Pancreas (tissue), 10 donors: Measurements from ENCODE around the gene SPDYE6. TPM values are rescaled to one million over a fixed set of nuclear protein-coding genes. Genes with fewer than 3 reads are reported as not detected.
A peak's percentile ranks its signal among the peaks of the same experiment; 100 is the strongest.

Source experiments
- ATAC-seq, 4 donors: fragments of 200-7000 bp; cut with Tn5 transposase; one replicate each; pipeline versions ENCODE4 v1.8.0 to v1.9.1; 2020; ENCODE audit warnings: mild to moderate bottlenecking in 4 of 4, moderate library complexity in 4 of 4
- DNase-seq, 6 donors: peaks; one replicate each; pipeline ENCODE4 v3.0.0-alpha.2; 2020
- FAIRE-seq: peaks from 2 replicates; lab custom pipeline; 2012; peaks lifted over from hg19 to GRCh38; lab: Jason Lieb, UNC
- H3K27ac ChIP-seq, 4 donors: fragments of 200-600 bp; sonication (generic); 1 replicate in 3 of 4; 2 replicates in 1 of 4; pipeline versions ENCODE4 v1.5.0 to v1.8.0; 2020
- H3K27me3 ChIP-seq, 4 donors: fragments of 200-600 bp; one replicate each; pipeline ENCODE4 v1.8.0; 2021
- H3K36me3 ChIP-seq, 3 donors: fragments of 200-600 bp; sonication (generic) in 1 of 3; one replicate each; pipeline versions ENCODE4 v1.5.0 to v1.8.0; 2020 to 2021
- H3K4me1 ChIP-seq, 3 donors: fragments of 200-600 bp; one replicate each; pipeline ENCODE4 v1.8.0; 2021
- H3K4me3 ChIP-seq, 4 donors: fragments of 200-600 bp; sonication (generic) in 2 of 4; one replicate each; pipeline versions ENCODE4 v1.5.0 to v1.8.0; 2020 to 2021
- H3K9me3 ChIP-seq, 4 donors: fragments of 200-600 bp; one replicate each; pipeline ENCODE4 v1.8.0; 2021
- WGBS, 2 donors: extraction: QIAGEN DNeasy Blood & Tissue Kit; methylation state at CpG; one replicate each; pipeline ENCODE4 v1.1.7; 2013; 5-methylcytosine and 5-hydroxymethylcytosine counted together
- intact Hi-C, 3 donors: fragments of 100-400 bp; cut with DNase I; formaldehyde crosslinking; loops; one replicate each; pipeline versions ENCODE4 v1.11.1 to v1.14.2; 2022
- microRNA-seq, 2 donors: library from miRNA; unstranded; fragments of <30 nt; microRNA quantifications; one replicate each; pipeline versions ENCODE4 to v1.1.0, GENCODE V29; 2019 to 2020
- polyA plus RNA-seq, 2 donors: library from polyadenylated mRNA; stranded (reverse); fragments of 200-250 nt; gene quantifications; one replicate each; pipeline ENCODE4 v1.2.3, GENCODE V29; 2013
- total RNA-seq, 6 donors: library from RNA; stranded (reverse); fragmentation: NEBNext Ultra II Directional in 4 of 6; extraction: Animal tissue kit (Norgen Biotek cat#: 25700) in 4 of 6; gene quantifications; one replicate each; pipeline versions ENCODE4 v1.2.1 to v1.2.4, GENCODE V29; 2021 to 2023
- TF ChIP-seq, protein P1 (sequence below), 4 donors: fragments of 200-600 bp; sonication (generic) in 3 of 4; IDR thresholded peaks; one replicate each; pipeline versions ENCODE4 v1.5.0 to v1.8.0; 2021; ENCODE audit warnings: antibody characterized with exemption in 4 of 4
- donor health status: healthy with polysubstance abuse.
- donor health status: DM: no; HTN: no; CAD: no; lungs with moderate emphysema.
- donor health status: DM: no; HTN: no; CAD: no.
- donor health status: control.
- donor health status: control.
- donor health status: Bipolar disorder and iron deficiency.
- donor health status: DM: yes; HTN: yes; CAD: no.
- donor health status: DM: no; HTN: no; CAD: no.
- donor health status: DM: no; HTN: no; CAD: no.
- donor health status: DM: yes; HTN: yes; CAD: no.

Gene SPDYE6
- total and polyA plus RNA-seq, 8 donors: not detected

- TF ChIP-seq, protein P1, sequence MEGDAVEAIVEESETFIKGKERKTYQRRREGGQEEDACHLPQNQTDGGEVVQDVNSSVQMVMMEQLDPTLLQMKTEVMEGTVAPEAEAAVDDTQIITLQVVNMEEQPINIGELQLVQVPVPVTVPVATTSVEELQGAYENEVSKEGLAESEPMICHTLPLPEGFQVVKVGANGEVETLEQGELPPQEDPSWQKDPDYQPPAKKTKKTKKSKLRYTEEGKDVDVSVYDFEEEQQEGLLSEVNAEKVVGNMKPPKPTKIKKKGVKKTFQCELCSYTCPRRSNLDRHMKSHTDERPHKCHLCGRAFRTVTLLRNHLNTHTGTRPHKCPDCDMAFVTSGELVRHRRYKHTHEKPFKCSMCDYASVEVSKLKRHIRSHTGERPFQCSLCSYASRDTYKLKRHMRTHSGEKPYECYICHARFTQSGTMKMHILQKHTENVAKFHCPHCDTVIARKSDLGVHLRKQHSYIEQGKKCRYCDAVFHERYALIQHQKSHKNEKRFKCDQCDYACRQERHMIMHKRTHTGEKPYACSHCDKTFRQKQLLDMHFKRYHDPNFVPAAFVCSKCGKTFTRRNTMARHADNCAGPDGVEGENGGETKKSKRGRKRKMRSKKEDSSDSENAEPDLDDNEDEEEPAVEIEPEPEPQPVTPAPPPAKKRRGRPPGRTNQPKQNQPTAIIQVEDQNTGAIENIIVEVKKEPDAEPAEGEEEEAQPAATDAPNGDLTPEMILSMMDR (IDR thresholded peaks at IDR 0.05): no peak
- Histone ChIP-seq H3K27me3 (no peaks in the 10 kb centered on the region), H3K4me1 (no peaks in the 10 kb centered on the region), H3K9me3 (no peaks in the 10 kb centered on the region), H3K27ac (no peak overlapping the region), H3K4me3 (no peak overlapping the region), H3K36me3 (no peaks in the 10 kb centered on the region)
- intact Hi-C loops: no loop called here
- ATAC-seq: no peak
- no peak for FAIRE-seq
- peak in 1 of 6 donors; percentile 8 for DNase-seq
- 91 to 95% methylated on average over 10 of the region's 10 CpGs for WGBS, 2 donors
Observed at GRCh38 chr7:102297487-102298218, 58.6 kb downstream of the SPDYE6 start.

GRCh38 chr7:102296514-102296913 is 59.7 kb downstream of the SPDYE6 start:
- TF ChIP-seq, protein P1 (IDR thresholded peaks at IDR 0.05): no peak
- H3K9me3 ChIP-seq: no peaks in the 10 kb centered on the region
- FAIRE-seq: no peak
- 85 to 90% methylated on average over 7 of the region's 7 CpGs for WGBS, 2 donors
- no peak overlapping the region for H3K27ac ChIP-seq
- intact Hi-C loops: no loop called here
- no peak overlapping the region for H3K4me3 ChIP-seq
- no peaks in the 10 kb centered on the region for H3K27me3 ChIP-seq
- no peaks in the 10 kb centered on the region for H3K4me1 ChIP-seq
- no peak for ATAC-seq
- peak in 1 of 6 donors; percentile 13 for DNase-seq
- no peaks in the 10 kb centered on the region for H3K36me3 ChIP-seq

DNA sequence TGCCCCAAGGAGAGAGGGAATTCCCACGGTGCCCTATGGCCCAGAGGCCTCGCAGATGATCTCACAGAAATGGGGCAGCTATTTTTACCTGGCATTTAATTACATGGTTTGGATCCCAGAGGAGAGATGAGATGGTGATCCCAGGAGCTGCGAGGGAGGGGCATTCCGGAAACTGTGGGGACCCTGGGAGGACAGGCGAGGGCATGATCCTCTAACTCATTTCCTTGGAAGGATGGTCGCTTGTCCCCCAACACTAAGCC is 60.1 kb downstream of the SPDYE6 start:
- DNase-seq (peak in 1 of 6 donors; percentile 19), ATAC-seq (no peak), FAIRE-seq (no peak)
- TF ChIP-seq, protein P1 (IDR thresholded peaks at IDR 0.05): no peak
- Histone ChIP-seq H3K36me3 (no peaks in the 10 kb centered on the region), H3K27ac (no peak overlapping the region), H3K9me3 (no peaks in the 10 kb centered on the region), H3K4me1 (no peaks in the 10 kb centered on the region), H3K4me3 (no peak overlapping the region), H3K27me3 (no peaks in the 10 kb centered on the region)
- WGBS, 2 donors: 72 to 79% methylated on average over 6 of the region's 6 CpGs
- intact Hi-C loops: no loop called here

Small RNA genes within 50 kb of the gene (microRNA-seq; reads per million reads assigned to microRNA genes)
- 0 reads per million in 2 donors for gene MIR548O

Other genes with a start within 250 kb of the SPDYE6 start
- gene SH2B2, start 69.6 kb downstream of the SPDYE6 start, total RNA-seq: 1 to 10 TPM; 1.3 to 5.1 (median 2.0) TPM
- gene SH2B2, start 69.6 kb downstream of the SPDYE6 start, polyA plus RNA-seq: 1 to 10 TPM; 2.1 to 4.4 TPM
- 10 to 100 TPM in 4 of 6 donors, 1 to 10 TPM in 2; 9.1 to 13.8 (median 10.8) TPM for gene PRKRIP1, start 39.9 kb upstream of the SPDYE6 start, total RNA-seq
- 10 to 100 TPM; 34.3 to 40.1 TPM for gene PRKRIP1, start 39.9 kb upstream of the SPDYE6 start, polyA plus RNA-seq
- 10 to 100 TPM in 2 of 6 donors, 1 to 10 TPM in 4; 4.8 to 13.5 (median 7.1) TPM for gene ORAI2, start 77.1 kb upstream of the SPDYE6 start, total RNA-seq
- gene ORAI2, start 77.1 kb upstream of the SPDYE6 start, polyA plus RNA-seq: 1 to 10 TPM; 4.1 to 8.6 TPM
- gene ALKBH4, start 108.4 kb upstream of the SPDYE6 start, total RNA-seq: 1 to 10 TPM; 3.5 to 6.9 (median 5.3) TPM
- 1 to 10 TPM; 7.3 to 9.3 TPM for gene ALKBH4, start 108.4 kb upstream of the SPDYE6 start, polyA plus RNA-seq
- gene LRWD1, start 108.5 kb upstream of the SPDYE6 start, total RNA-seq: 1 to 10 TPM; 5.1 to 9.3 (median 7.6) TPM
- 10 to 100 TPM; 12.3 to 18.4 TPM for gene LRWD1, start 108.5 kb upstream of the SPDYE6 start, polyA plus RNA-seq
- gene POLR2J, start 122.5 kb upstream of the SPDYE6 start, total RNA-seq: 10 to 100 TPM; 16.5 to 20.6 (median 17.7) TPM
- gene POLR2J, start 122.5 kb upstream of the SPDYE6 start, polyA plus RNA-seq: 10 to 100 TPM; 56.3 to 59.8 TPM
- 10 to 100 TPM in 2 of 6 donors, 1 to 10 TPM in 4; 7.8 to 12.9 (median 8.4) TPM for gene RASA4B, start 161.3 kb upstream of the SPDYE6 start, total RNA-seq
- 10 to 100 TPM; 39.2 to 93.4 TPM for gene RASA4B, start 161.3 kb upstream of the SPDYE6 start, polyA plus RNA-seq
- gene UPK3BL2, start 187.3 kb upstream of the SPDYE6 start, total RNA-seq: 10 to 100 TPM in 1 of 6 donors, 1 to 10 TPM in 5; 6.0 to 10.9 (median 6.7) TPM
- gene UPK3BL2, start 187.3 kb upstream of the SPDYE6 start, polyA plus RNA-seq: 10 to 100 TPM; 20.3 to 38.4 TPM
- under 1 TPM in 4 of 6 donors, not detected in 2; 0.12 to 0.19 (median 0.13) TPM for gene SPDYE2, start 194.8 kb upstream of the SPDYE6 start, total RNA-seq
- under 1 TPM; 0.21 to 0.34 TPM for gene SPDYE2, start 194.8 kb upstream of the SPDYE6 start, polyA plus RNA-seq
- gene POLR2J3, start 216.1 kb upstream of the SPDYE6 start, total RNA-seq: 10 to 100 TPM in 5 of 6 donors, 1 to 10 TPM in 1; 8.3 to 18.8 (median 11.9) TPM
- 100 to 1,000 TPM in 1 of 2 donors, 10 to 100 TPM in 1; 49.5 to 116 TPM for gene POLR2J3, start 216.1 kb upstream of the SPDYE6 start, polyA plus RNA-seq